NCI-H446 treated with DMSO at 0.1 percent for 48 hours (cell line): Measurements from ENCODE around the gene BLZF1.
A peak's percentile ranks its signal among the peaks of the same experiment; 100 is the strongest.
"Not testable (repeated sequence)": the region's sequence is repeated elsewhere in the genome, so short reads cannot be mapped to it uniquely, and the experiment has no call there.

Experiments
- DNase-seq: peaks from one replicate; lab custom pipeline; 2025; lab: John Stamatoyannopoulos, UW

Gene BLZF1

DNA sequence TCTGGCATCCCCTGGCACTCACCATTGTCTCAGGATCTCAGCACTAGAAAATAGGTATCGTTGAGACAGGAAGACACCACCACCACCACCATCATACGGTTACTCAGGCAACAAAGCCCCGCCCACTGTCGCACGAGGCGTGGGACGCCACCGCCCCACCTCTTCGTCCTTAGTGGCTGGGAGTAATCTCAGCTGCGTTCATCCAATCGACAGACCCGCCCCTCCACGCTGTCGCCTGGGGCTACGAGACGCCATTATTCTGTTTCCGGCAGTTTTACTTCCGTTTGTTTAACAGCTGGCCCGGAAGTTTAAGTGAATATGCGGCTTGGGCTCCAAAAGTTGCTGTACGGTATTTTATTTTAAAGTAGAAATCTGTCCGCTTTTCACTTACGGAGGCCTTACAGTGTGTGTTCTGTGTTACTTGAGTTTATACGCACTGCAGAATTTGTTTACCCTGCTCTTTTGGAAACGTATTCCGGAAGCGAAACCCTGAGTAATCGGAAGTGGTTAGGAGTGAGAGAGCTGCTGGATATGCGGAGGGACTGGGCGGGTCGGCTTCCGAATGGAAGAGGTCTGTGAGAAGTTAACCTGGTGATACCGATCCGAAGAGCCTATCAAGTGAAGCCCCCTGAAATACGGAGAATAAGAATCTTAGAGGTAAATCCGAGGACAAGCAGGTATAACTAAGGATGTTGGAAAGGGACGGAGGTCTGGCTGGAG is at the start of gene BLZF1, which contains the start of gene NME7:
Gene BLZF1, plus strand, starts transcription at position 510 of the 720 bp plus-strand sequence. CDS start 1,328 bp downstream, outside the sequence.
Gene NME7, minus strand, starts transcription at position 112 of the 720 bp plus-strand sequence. Its CDS starts 87 bp downstream, at position 25.
- DNase-seq, result peak; percentile 94

DNA sequence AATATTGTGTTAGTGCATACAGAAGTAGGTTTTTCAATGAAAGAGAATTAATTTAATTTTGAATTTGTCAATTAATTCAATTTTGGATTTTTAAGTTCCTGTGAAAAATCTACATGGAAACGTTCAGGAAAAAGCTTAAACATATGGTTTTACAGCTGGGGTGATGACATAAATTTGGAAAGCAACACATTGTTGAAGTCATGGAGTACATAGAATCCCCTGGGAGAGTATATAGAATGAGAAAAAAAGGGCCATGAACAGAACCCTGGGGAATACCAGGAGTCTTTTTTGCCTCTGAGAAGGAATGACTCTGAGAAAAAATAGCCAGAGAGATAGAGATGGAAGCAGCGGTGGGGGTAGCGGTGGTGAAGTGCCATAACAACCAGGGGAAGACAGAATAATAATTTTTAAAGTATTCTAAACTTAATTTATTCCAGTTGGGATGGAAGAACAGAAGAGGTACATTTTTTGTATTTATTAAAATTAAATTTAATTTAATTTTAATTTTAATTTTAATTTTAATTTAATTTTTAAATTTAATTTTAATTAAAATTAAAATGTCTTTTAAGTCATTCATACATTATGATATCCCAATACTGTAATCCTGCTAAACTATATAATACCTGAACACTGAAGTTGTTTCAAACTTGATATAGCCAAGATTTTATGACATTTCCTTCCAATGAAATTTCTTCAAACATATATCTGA is 49.3 kb upstream of the BLZF1 start:
- DNase-seq, result peak; percentile 44

DNA sequence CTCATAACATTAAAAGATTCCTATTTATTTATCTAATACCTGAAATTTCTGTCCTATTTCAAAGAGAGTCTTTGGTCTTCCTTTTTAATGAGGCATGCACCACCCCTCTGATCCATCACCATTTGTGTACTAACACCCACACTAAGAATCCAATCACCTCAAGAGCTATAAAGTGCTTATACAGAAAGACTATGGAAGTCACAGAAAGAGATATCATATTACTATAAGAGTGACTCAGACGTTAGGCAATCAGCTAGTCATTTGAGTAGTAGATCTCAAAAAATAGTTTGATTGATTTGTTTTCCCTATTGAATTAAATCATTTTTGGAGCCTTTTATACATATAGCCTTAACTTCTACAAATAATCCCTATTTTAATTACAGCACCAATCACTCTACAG is 46.5 kb upstream of the BLZF1 start:
- peak; percentile 15 for DNase-seq

DNA sequence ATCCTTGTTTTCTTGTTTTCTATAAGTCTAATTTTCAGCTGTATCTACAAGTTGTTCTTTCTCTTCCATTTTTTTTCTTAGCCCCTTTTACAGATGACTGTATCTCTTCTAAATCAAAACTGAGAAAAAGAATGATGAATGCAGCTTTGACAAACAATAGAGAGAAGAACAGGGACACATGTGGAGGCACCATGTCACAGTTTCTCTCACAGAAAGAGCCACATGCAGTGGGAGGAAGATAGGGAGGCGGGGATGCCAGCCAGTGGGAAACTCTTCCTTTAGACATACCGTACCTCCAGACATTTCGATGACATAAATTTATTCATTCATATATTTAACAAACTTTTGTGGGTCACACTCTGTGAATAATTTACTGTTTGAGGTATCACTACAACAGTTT is 45.9 kb upstream of the BLZF1 start:
- DNase-seq, result no peak

DNA sequence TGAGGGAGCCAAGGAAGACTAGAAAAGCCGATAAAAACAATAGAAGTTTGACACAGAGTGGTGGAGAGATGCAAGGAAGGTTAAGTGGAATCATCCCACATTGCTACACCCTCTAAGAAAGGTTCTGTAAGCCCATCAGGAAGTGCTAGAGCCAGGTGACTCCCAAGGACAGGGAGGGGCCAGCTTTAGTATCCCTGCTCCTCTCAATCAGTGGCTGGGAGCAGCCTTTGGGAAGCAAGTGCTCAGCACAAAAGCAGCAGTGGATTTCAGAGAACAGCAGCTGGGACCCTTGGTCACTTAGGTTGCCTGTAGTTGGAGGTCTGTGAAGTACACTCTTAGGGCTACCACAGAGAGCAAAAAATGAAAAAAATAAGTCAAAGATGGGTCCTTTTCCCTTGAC is 42.9 kb upstream of the BLZF1 start:
- DNase-seq, result no peak

DNA sequence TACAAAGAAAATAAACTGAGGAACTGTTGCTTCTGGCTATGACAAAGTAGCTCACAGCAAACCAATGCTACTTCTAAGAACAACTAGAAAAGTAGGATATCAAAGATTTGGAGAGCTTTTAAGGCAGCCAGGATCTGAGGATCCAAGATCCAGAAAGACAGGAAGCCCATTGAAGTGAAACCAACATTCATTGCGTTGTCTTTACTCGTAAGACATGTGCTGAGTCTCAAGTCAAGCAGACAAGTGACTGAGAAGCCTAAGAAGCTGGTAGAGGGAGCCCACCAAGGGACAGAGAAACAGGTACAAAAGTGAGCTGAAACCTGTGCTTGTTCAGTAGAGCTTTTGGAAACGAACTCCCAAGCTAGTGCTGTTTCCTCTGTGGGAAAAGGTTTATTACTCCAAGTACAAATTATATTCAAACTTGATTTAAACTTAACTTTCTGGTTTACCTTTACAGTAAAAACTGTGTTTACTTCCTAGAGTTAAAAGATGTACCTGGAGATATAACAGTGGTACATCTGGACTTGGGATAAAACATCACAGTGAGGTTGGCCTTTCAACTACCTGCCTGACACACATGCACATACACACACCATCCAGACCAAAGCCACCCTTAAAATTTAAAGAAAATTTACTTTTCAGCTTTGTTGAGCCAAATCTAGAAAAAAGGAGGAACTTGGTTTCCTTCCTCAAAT is 41.6 kb upstream of the BLZF1 start:
- DNase-seq, result no peak

- DNase-seq, result no peak
These were observed 41.1 kb upstream of the BLZF1 start for GRCh38 chr1:169326956-169327268.

GRCh38 chr1:169327875-169328274 is 40.1 kb upstream of the BLZF1 start:
- DNase-seq, result no peak

GRCh38 chr1:169329383-169329782 is 38.6 kb upstream of the BLZF1 start:
- no peak for DNase-seq

DNA sequence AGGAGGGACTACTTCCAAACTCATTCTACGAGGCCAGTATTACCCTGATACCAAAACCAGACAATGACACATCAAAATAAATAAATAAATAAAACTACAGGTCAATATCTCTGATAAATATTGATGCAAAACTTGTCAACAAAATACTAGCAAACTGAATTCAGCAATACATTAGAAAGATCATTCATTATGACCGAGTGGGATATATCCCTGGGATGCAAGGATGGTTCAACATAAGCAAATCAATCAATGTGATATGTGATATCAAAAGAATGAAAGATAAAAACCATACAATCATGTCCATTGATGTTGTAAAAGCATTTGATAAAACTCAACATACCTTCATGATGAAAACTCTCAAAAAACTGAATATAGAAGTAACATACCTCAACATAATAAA is 37.1 kb upstream of the BLZF1 start:
- DNase-seq, result no peak

- DNase-seq, result not testable (repeated sequence)
These were observed 33.3 kb upstream of the BLZF1 start for GRCh38 chr1:169334727-169335126.

GRCh38 chr1:169336947-169337715 is 30.9 kb upstream of the BLZF1 start:
- DNase-seq, result not testable (repeated sequence)

DNA sequence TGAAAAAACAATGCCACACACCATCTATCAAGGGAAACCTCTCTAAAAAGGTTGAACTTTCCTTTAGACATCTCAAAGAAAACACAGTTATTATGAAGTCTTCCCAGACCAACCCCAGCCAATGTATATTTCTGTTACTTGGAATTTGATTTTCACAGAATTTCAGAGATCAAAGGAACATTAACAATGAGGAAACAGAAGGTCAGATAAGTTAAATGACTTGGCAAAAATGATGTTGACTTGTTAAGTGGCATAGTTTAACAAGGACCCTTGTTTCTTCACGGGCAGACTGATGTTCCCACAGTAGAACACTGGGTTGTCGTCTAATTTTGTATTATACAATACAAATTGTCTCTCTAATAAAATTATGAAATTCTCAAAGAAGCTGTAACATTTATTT is 29.4 kb upstream of the BLZF1 start:
- DNase-seq, result no peak

- no peak for DNase-seq
These were observed 28.2 kb upstream of the BLZF1 start for GRCh38 chr1:169339773-169340172.

DNA sequence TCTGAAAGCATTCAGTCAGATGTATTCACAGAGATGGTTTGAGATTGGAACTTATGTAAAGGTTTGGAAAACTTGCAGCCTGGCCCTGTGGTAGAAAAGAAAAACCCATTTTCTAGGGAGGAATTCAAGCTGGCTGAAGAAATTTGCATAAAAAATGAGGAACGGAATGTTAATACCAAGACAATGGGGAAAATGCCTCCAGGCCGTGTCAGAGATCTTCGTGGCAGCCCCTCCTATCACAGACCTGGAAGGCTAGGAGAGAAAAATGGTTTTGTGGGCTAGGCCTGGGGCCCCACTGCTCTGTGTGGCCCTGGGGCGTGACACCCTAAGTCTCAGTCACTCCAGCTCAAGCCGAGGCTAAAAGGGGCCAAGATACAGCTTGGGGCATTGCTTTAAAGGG is 27.1 kb upstream of the BLZF1 start:
- no peak for DNase-seq

DNA sequence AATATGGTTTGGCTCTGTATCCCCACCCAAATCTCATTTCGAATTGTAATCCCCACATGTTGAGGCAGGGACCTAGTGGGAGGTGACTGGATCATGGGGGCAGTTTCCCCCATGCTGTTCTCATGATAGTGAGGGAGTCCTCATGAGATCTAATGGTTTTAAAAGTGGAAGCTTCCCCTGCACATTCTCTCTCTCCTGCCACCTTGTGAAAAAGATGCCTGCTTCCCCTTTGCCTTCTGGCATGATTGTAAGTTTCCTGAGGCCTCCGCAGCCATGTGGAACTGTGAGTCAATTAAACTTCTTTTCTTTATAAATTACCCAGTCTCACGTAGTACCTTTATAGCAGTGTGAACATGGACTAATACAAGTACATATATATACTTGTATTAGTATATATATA is 25.9 kb upstream of the BLZF1 start:
- DNase-seq, result not testable (repeated sequence)

DNA sequence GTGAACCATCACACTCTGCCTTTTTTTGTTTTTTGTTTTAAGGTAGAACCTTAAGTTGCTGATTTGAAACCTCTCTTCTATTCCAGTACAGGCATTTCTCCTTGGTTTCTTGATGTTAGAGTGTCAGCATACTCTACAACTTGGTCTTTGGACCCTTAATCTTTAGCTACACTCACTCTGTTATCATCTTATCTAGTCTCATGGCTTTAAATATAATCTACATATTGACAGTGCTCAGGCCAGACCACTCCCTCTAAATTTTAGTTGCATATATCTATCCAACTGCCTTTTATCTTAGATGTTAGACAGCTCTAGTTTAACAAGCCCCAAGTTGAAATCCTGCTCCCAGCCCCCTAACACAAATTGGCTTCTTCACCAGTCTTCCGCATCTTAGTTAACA is 22.5 kb upstream of the BLZF1 start:
- DNase-seq, result no peak

- no peak for DNase-seq
These were observed 21.9 kb upstream of the BLZF1 start for GRCh38 chr1:169346036-169346589.

DNA sequence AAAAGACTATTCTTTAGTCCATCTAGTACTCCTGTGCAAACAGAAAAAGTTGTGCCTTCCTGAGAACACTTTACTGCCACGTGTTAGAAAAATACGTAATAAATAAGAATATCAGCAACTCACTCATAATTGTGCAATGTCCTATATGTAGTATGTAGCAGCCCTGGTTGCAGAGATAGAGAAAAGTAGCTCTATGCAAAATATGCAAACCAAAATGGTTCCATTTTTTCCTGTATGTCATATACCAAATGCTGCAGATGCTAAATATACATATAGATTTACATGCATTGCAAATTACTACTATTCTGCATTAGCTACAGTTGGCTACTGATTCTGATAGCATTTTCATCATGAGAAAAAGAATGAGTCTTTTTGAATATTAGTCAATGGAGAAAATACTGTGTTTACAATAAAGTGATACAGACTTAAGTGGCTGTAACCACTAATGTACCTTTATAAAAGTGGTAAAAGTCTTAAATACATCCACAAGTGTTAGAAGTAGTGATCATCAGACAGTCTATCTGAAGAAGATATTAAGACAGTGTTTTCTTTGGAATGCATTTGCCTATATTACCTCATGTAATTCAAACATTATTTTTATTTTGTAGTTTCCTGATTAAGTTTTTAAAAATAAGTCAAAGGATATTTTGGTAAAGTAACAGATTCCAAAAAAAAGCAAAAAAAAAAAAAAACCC is 20.2 kb upstream of the BLZF1 start:
- no peak for DNase-seq

GRCh38 chr1:169348383-169349036 is 19.5 kb upstream of the BLZF1 start:
- DNase-seq, result peak; percentile 28

DNA sequence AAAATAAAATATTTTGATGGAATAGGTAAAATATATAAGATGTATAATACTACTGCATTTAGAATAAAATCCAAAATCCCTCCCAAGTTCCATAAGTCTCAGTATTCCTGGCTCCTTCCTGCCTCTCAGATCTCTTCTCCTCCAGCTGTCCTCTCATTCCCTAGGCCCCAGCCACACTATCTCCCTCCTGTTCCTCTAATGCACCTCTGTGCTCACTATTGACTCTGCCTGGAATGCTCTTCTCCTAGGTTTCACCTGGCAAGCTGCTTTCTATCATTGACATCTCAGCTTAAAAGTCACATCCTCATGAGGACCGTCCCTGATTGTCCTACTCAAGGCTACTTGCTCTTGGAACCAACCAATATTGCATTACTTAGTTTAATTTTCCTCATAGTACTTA is 7.6 kb upstream of the BLZF1 start:
- DNase-seq, result no peak
